HG03354 (cell line): ENCODE data around the gene FLRT2.

Experiments used
- ATAC-seq: cut with Tn5 transposase; IDR thresholded peaks from one replicate; pipeline ENCODE4 v1.9.1; 2021; ENCODE audit warnings: mild to moderate bottlenecking; ENCODE audit not compliant: unreplicated experiment, poor library complexity, severe bottlenecking

The FLRT2 gene

DNA sequence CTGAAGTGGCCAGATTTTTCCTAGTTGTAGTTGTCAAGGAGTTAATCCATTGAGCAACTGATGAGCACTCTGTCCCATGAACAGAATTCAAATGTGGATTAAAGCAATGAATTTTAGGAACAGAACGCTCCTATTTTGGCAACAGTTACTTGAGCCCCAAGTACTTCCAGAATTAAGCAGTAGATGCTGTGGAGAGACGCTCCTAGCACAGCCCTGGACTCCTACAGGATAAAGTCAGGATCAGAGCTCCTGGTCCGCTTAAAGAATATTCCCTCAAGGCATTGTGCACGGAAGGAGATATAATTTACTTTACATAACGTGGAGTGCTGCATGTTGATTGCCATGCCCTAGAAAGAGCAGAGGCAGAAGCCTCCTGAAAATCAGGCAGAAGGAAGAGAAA lies 53.4 kb downstream of the FLRT2 start:
- ATAC-seq = no peak

- ATAC-seq = no peak
Measured at GRCh38 chr14:85584481-85584880, 54.5 kb downstream of the FLRT2 start.

DNA sequence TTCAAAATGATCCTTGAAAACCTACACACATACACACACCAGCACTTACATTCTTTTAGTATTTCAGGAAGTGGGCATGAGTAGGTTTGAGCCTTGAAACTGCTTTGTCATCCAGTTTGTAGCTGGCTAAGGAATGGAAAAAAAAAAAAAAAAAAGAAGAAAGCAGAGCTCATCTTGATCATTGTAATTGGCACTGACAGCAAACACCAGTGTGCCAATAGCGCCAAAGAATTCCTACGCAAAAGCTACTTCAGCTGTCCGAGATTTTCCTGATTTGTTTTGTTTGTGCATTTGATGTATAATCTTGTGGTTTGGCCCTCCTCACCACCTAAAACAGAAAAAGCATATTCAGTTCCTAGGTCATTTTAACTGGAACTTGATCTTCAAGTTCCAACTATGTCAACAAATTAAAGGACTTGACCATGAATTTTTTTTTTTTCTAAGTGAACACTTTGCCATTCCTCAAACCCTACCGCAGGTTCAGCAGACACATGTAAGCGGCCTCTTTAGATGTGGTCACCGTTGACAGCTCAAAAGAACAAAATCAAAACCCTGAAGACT lies 57.3 kb downstream of the FLRT2 start:
- no peak for ATAC-seq

DNA sequence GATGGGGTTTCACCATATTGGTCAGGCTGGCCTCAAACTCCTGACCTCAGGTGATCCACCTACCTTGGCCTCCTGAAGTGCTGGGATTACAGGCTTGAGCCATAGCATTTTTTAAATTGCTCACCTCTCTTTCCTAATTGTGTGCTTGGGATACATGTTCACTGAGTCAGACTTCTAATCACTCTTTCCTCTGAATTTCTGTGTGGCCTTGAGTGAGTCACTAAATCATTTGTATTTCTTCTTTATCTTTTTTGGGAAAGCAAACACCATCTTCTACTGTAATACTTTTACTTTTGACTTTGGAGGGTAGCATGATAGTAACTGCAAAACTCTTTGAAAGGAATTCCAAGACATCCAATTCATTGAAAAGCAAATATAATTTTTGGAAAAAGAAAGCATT lies 60.8 kb downstream of the FLRT2 start:
- ATAC-seq = no peak

DNA sequence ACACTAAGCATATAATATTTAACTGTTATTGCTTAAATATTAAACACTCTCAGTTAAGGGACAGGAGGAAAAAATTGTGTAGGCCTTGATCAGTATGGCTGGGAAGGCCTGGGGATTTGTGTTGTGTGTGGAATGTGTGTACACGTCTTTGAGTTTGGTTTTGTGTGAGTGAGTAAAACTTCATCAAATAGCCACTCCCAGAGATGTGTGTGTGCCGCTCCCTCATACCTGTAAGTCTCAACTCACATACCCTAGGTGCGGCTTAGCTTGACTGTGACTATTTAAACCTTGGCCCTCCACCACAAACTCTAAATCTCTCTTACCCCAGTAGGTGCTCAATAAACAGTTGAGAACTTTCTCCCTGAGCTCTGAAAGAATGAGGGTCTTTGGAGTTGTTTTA lies 64.3 kb downstream of the FLRT2 start:
- no peak for ATAC-seq

- no peak for ATAC-seq
Measured at GRCh38 chr14:85595981-85596380, 66.0 kb downstream of the FLRT2 start.

DNA sequence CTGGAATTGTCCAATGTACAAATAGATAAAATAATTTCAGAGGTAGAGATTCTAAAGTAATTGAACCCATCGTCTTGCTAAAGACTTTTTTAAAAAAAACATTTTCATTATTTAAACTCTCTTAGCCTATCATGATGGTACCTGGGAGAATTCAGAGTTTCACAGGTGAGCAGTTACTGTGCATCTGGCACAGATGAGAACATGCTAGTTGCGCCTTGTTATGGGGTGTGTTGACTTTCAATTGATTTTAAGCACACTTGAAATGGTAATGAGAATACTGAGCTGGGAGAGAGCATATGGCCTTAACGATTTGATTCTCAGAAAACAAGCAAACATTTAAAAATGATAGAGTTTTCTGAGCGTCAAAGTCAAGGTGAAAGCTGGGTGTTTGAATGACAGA lies 66.6 kb downstream of the FLRT2 start:
- ATAC-seq = no peak

DNA sequence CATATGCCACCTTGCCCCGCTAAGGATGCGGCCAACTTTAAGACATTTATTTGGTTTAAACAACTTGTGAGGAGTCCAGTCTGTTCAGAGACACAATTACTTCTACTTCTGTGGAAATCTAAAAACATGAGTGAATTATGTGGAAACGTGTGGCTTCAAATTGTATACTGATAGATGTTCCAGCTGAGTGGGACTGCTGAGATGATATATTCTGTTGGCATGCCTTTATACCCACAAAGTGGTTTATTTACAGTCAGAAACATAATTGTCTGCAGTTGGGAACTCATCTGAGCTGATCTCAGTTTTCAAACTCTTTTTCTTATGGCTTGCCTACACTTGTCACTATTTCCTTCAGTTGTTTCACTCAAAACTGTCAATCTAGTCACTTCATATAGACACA lies 67.8 kb downstream of the FLRT2 start:
- ATAC-seq = no peak

DNA sequence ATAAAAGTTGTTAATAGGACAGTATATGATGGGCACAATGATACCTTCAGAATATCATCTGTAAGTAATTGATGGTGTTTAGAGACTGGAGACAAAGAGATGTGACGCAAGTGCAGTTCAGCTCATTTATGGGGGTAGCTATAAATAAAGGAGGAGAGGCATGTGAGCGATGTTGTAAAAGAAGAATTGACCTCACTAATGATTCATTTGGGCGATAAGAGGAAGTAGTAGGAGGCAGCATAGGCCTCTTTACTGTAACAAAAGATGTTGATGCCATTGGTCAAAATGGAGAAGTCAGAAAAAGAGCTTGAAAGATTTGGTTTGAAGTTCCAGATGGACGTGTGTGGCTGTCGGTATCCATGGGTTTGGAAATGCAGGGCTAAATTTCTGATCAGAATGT lies 70.0 kb downstream of the FLRT2 start:
- no peak for ATAC-seq

DNA sequence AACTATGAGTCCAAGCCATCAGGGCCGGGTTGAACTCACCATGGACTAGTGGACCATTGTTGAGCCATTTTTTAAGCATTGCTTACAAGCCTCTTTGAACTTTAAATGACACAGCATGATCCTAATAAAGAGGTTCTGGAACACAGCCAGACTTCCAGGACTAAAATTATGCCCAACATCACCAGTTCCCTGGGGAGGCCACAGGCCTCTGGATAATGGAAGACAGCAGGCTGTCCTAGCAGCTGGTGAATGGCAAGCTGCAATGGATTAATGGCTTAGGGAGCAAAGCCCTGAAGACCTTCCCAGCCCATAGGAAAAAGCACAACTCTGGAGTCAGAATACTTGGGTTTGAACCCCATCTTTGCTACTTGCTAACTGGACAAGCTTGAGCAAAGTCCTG lies 71.3 kb downstream of the FLRT2 start:
- no peak for ATAC-seq

DNA sequence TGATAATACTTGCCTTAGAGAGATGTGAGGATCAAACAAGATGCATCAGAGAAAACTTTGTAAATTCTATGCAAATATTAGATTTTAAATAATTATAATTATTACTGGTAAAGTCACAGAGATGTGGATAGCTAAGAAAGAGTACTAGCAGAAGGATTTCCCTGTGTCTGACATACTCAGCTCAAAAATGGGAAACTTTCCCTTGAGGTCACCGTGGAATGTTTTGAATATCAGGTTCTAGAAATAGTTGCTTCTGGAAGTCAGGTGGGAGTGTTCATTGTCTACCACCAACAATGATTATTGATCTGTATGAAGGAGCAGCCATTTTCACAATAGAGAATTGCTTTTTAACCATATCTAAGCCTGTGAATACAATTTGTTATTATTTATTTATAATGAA lies 71.7 kb downstream of the FLRT2 start:
- no peak for ATAC-seq

DNA sequence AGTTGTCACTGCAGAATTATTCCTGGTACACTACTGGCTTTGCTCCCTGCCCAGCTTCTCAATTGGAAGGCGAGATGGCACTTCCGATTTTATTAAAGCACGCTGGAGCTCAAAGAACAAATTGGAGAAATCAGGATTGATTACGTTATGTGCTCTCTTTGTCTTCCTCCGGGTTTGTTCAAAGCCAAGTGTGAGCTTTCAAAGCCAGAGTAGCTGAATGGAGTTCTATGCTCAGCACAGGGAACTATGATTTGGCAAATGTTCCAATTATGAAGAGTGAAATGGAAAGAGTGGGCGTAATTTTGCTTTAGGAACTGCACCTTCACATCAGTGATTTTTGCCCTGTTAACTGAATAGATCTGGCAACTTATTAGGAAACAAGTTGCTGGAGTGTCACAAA lies 72.4 kb downstream of the FLRT2 start:
- ATAC-seq = no peak

- no peak for ATAC-seq
Measured at GRCh38 chr14:85604021-85604420, 74.1 kb downstream of the FLRT2 start.

DNA sequence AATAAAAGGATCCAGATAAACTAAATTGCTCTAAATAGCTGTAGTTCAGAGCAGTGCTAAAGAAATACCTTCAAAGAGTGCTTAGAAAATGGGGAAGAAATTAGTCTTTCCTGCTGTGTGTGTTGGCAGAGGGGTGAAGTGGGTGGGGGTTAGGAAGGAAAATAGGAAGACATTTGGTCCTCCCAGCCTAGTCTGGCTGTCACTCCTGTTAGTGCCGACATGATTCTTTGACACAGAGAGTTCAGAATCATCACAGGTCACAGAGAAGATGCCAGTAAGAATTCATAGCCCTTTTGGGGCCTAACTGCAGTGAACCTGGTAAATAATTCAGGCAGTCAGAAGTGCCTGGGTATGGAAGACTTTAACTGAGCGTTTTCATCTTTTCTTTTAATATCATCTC lies 74.8 kb downstream of the FLRT2 start:
- ATAC-seq = no peak

DNA sequence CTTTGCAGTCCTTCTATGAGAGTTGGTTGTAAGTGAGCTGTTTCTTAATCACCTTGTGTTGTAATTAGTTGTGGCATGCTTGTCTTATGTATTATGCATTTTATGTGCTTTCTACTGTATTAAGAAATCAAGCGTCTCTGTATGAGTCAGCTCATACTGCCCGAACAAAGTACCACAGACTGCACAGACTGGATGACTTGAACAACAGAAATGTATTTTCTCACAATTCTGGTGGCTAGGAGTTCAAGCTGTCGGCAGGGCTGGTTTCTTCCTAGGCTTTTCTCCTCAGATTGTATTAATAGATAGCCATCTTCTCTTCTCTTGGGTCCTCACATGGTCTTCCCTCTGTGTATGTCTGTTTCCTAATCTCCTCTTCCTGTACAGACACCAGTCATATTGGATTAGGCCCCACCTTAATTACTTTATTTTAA lies 77.7 kb downstream of the FLRT2 start:
- no peak for ATAC-seq

GRCh38 chr14:85613496-85613895 lies 83.6 kb downstream of the FLRT2 start:
- no peak for ATAC-seq

- ATAC-seq = no peak
Measured at GRCh38 chr14:85616386-85616885, 86.5 kb downstream of the FLRT2 start.

DNA sequence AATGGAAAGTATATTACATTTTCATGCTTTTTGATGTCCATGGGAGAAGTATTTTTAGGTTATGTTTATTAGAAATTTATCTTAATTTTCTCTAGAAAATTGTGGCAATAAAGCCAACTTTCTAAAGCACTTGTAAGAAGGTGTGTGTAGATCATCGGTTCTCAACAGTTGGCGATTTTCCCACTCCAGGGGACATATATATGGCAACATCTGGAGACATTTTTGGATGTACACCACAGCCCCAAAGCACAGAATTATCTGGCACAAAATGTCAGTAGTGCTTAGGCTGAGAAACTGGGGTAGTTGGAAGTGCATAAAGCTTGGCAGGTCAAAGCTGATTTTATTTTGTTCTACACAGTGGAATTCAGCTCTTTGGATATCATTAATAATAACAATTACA lies 86.9 kb downstream of the FLRT2 start:
- ATAC-seq = no peak

GRCh38 chr14:85617791-85618190 lies 87.8 kb downstream of the FLRT2 start:
- no peak for ATAC-seq

- ATAC-seq = no peak
Measured at GRCh38 chr14:85618390-85618789, 88.4 kb downstream of the FLRT2 start.

GRCh38 chr14:85618978-85619377 lies 89.0 kb downstream of the FLRT2 start:
- ATAC-seq = no peak

DNA sequence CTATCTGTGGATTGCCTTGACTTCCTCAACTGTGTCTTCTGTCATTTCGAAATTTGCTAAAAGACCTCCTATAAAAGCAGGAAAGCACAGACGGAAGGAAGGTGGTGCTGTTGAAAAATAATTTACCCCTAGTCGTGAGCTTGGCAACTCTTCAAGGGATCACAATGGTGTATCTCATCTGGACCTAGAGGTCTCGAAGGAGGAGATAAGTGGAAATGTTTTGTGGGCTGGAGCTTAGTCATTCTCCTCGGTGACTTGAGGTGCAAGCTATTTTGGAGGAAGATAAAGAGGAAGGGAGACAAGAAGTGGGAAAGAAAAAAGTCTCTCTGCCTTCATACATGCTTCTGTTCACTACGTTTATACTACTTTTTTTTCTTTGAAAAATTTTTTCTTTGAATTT lies 89.9 kb downstream of the FLRT2 start:
- no peak for ATAC-seq
